PC-3 (cell line): ENCODE results near the gene KRT1. TPM values are rescaled to one million over a fixed set of nuclear protein-coding genes. Genes with fewer than 3 reads are reported as not detected.

Experiments used
- ATAC-seq: fragments of 200-7000 bp; cut with Tn5 transposase; 2 replicates; pipeline ENCODE4 v1.9.1; 2020; ENCODE audit warnings: mild to moderate bottlenecking, moderate library complexity
- BruUV-seq: library from RNA; stranded (reverse); fragments of 400-500 nt; replicated peaks from 2 replicates; lab custom pipeline; 2021; lab: Mats Ljungman, UMichigan
- CTCF ChIA-PET: fragments of 300-600 bp; sonication (Branson Sonifier 250); formaldehyde crosslinking; loops from one replicate; lab custom pipeline; 2022; ENCODE audit warnings: antibody characterized with exemption; lab: Charles Lee
- POLR2A ChIA-PET: fragments of 300-600 bp; sonication (Branson Sonifier 250); formaldehyde crosslinking; loops from one replicate; lab custom pipeline; 2022; ENCODE audit warnings: antibody characterized with exemption; ENCODE audit not compliant: unreplicated experiment; lab: Charles Lee
- DNase-seq: peaks from one replicate; pipeline ENCODE4 v3.0.0-alpha.2; 2015
- H2AFZ ChIP-seq: fragments of 300-600 bp; sonication (generic); 2 replicates; pipeline ENCODE4 v1.6.0; 2016; ENCODE audit warnings: antibody characterized with exemption, low read length
- H3F3A ChIP-seq: fragments of 300-600 bp; sonication (generic); one replicate; pipeline ENCODE4 v1.6.0; 2017; ENCODE audit warnings: antibody characterized with exemption, low read length, control low read depth, mild to moderate bottlenecking; ENCODE audit not compliant: unreplicated experiment
- H3K27ac ChIP-seq: fragments of 300-600 bp; sonication (generic); 2 replicates; pipeline ENCODE4 v1.5.1; 2016; ENCODE audit warnings: mild to moderate bottlenecking, low read length
- H3K27me3 ChIP-seq: fragments of 300-600 bp; sonication (generic); 2 replicates; pipeline ENCODE4 v1.6.1; 2016; ENCODE audit warnings: low read length, mixed read lengths
- H3K36me3 ChIP-seq: fragments of 300-600 bp; sonication (generic); 2 replicates; pipeline ENCODE4 v1.6.1; 2016; ENCODE audit warnings: low read depth, mixed run types, low read length, mixed read lengths
- H3K4me1 ChIP-seq: fragments of 300-600 bp; sonication (generic); 2 replicates; pipeline ENCODE4 v1.5.1; 2016; ENCODE audit warnings: low read length; ENCODE audit not compliant: insufficient read depth
- H3K4me2 ChIP-seq: fragments of 300-600 bp; sonication (generic); 2 replicates; pipeline ENCODE4 v1.6.0; 2016; ENCODE audit warnings: low read length
- H3K4me3 ChIP-seq: fragments of 300-600 bp; sonication (generic); 2 replicates; pipeline ENCODE4 v1.5.1; 2016; ENCODE audit warnings: mild to moderate bottlenecking, low read length, mixed read lengths
- H3K79me2 ChIP-seq: fragments of 300-600 bp; sonication (generic); 2 replicates; pipeline ENCODE4 v1.6.1; 2017; ENCODE audit warnings: low read length, mixed read lengths
- H3K9ac ChIP-seq: fragments of 300-600 bp; sonication (generic); 2 replicates; pipeline ENCODE4 v1.6.0; 2016; ENCODE audit warnings: mild to moderate bottlenecking, low read length
- H3K9me2 ChIP-seq: fragments of 300-600 bp; sonication (generic); replicated peaks from 2 replicates; pipeline ENCODE4 v1.6.1; 2016; ENCODE audit warnings: mixed run types, low read length, mixed read lengths
- H3K9me3 ChIP-seq: fragments of 300-600 bp; sonication (generic); 2 replicates; pipeline ENCODE4 v1.6.1; 2016; ENCODE audit warnings: low read length, mixed read lengths
- H4K20me1 ChIP-seq: fragments of 300-600 bp; sonication (generic); 2 replicates; pipeline ENCODE4 v1.6.1; 2016; ENCODE audit warnings: low read length, mixed read lengths
- CTCF ChIP-seq: fragments of 300-600 bp; sonication (generic); conservative IDR thresholded peaks from 2 replicates; pipeline ENCODE4 v1.5.1; 2017; ENCODE audit warnings: antibody characterized with exemption, low read depth, mild to moderate bottlenecking, low read length
- EZH2 ChIP-seq: fragments of 300-600 bp; sonication (generic); IDR thresholded peaks from one replicate; pipeline ENCODE4 v1.6.1; 2017; ENCODE audit warnings: antibody characterized with exemption, mild to moderate bottlenecking, low read length; ENCODE audit not compliant: unreplicated experiment
- EZH2phosphoT487 ChIP-seq: fragments of 300-600 bp; sonication (generic); IDR thresholded peaks from 2 replicates; pipeline ENCODE4 v1.6.1; 2018; ENCODE audit warnings: mild to moderate bottlenecking, antibody characterized with exemption, low read length, borderline replicate concordance
- intact Hi-C: fragments of 100-400 bp; cut with micrococcal nuclease; formaldehyde crosslinking; loops from 2 replicates; pipeline ENCODE4 v1.9.0; 2023
- total RNA-seq: library from RNA; depleted of rRNA; stranded (reverse); fragments of >200 nt; gene quantifications from 2 replicates; pipeline ENCODE4 v1.2.3, GENCODE V29; 2014

Gene KRT1
- total RNA-seq, 1 experiment from 2014 or later, result not detected

GRCh38 chr12:52708010-52708409 is 27.8 kb upstream of the KRT1 start:
- Histone ChIP-seq H2AFZ (no peak overlapping the region), H3K4me2 (no peak overlapping the region), H3K79me2 (no peaks in the 10 kb centered on the region), H3K27ac (no peak overlapping the region), H3K4me3 (no peak overlapping the region), H3K9me2 (no peaks in the 10 kb centered on the region), H4K20me1 (no peaks in the 10 kb centered on the region), H3F3A (no peaks in the 10 kb centered on the region), H3K27me3 (peaks cover 10% of the 10 kb centered on the region), H3K4me1 (no peaks in the 10 kb centered on the region), H3K36me3 (no peaks in the 10 kb centered on the region), H3K9me3 (no peaks in the 10 kb centered on the region), H3K9ac (no peak overlapping the region)
- ChIA-PET POLR2A (no interaction called here), CTCF (no interaction called here)
- DNase-seq (no peak), ATAC-seq (no peak)
- TF ChIP-seq EZH2 (no peak), CTCF (no peak), EZH2phosphoT487 (no peak)
- no TSS peak for BruUV-seq
- intact Hi-C loops, result no loop called here

- no peak for ATAC-seq
- peaks cover 15% of the 10 kb centered on the region for H3K27me3 ChIP-seq
Measured at GRCh38 chr12:52704464-52704863, 24.3 kb upstream of the KRT1 start.

GRCh38 chr12:52703878-52704277 is 23.7 kb upstream of the KRT1 start:
- peaks cover 17% of the 10 kb centered on the region for H3K27me3 ChIP-seq

More at GRCh38 chr12:52704464-52704863, 24.3 kb upstream of the KRT1 start:
- no peak overlapping the region for H3K4me3 ChIP-seq
- H3F3A ChIP-seq, result no peaks in the 10 kb centered on the region
- ChIA-PET POLR2A (no interaction called here), CTCF (no interaction called here)
- DNase-seq, result no peak
- no peak overlapping the region for H3K4me2 ChIP-seq
- H3K9ac ChIP-seq, result no peak overlapping the region
- no peaks in the 10 kb centered on the region for H3K36me3 ChIP-seq
- H3K9me3 ChIP-seq, result no peaks in the 10 kb centered on the region
- intact Hi-C loops, result no loop called here
- H3K27ac ChIP-seq, result no peak overlapping the region
- BruUV-seq, result no TSS peak
- no peaks in the 10 kb centered on the region for H4K20me1 ChIP-seq
- H3K4me1 ChIP-seq, result no peaks in the 10 kb centered on the region
- no peaks in the 10 kb centered on the region for H3K9me2 ChIP-seq
- H3K79me2 ChIP-seq, result no peaks in the 10 kb centered on the region
- no peak for TF ChIP-seq EZH2phosphoT487
- H2AFZ ChIP-seq, result no peak overlapping the region

GRCh38 chr12:52703424-52703823 is 23.2 kb upstream of the KRT1 start, which contains the start of gene KRT77:
Gene KRT77 (minus strand): TSS chr12:52703524. CDS start chr12:52703434, 90 bp downstream.
- TF ChIP-seq EZH2phosphoT487 (no peak), CTCF (no peak), EZH2 (no peak)
- no peaks in the 10 kb centered on the region for H3K9me2 ChIP-seq
- ATAC-seq, result no peak
- BruUV-seq, result no TSS peak
- no peak within 1 kb of the TSS for H3K9ac ChIP-seq
- no peaks in the 10 kb centered on the region for H3F3A ChIP-seq
- POLR2A ChIA-PET, result no interaction called here
- H4K20me1 ChIP-seq, result no peaks in the 10 kb centered on the region
- no peak for DNase-seq
- no peaks in the 10 kb centered on the region for H3K79me2 ChIP-seq
- H3K4me3 ChIP-seq, result no peak within 1 kb of the TSS
- no peak within 1 kb of the TSS for H3K4me2 ChIP-seq
- no peaks in the 10 kb centered on the region for H3K9me3 ChIP-seq
- H3K27ac ChIP-seq, result no peak within 1 kb of the TSS
- intact Hi-C loops, result no loop called here
- CTCF ChIA-PET, result no interaction called here
- H3K27me3 ChIP-seq, result peaks cover 19% of the 10 kb centered on the region
- H3K4me1 ChIP-seq, result no peaks in the 10 kb centered on the region
- no peaks in the 10 kb centered on the region for H3K36me3 ChIP-seq
- H2AFZ ChIP-seq, result no peak within 1 kb of the TSS

More at GRCh38 chr12:52703878-52704277, 23.7 kb upstream of the KRT1 start:
- H3K27ac ChIP-seq, result no peak overlapping the region
- ChIA-PET CTCF (no interaction called here), POLR2A (no interaction called here)
- H3K9me3 ChIP-seq, result no peaks in the 10 kb centered on the region
- no peak for DNase-seq
- TF ChIP-seq EZH2 (no peak), EZH2phosphoT487 (no peak)
- H2AFZ ChIP-seq, result no peak overlapping the region
- BruUV-seq, result no TSS peak
- no peaks in the 10 kb centered on the region for H3F3A ChIP-seq
- no peaks in the 10 kb centered on the region for H3K79me2 ChIP-seq
- H3K9ac ChIP-seq, result no peak overlapping the region
- no peaks in the 10 kb centered on the region for H3K36me3 ChIP-seq
- H3K4me1 ChIP-seq, result no peaks in the 10 kb centered on the region
- no peak for ATAC-seq
- H3K9me2 ChIP-seq, result no peaks in the 10 kb centered on the region
- no peak overlapping the region for H3K4me3 ChIP-seq
- intact Hi-C loops, result no loop called here
- no peak overlapping the region for H3K4me2 ChIP-seq
- H4K20me1 ChIP-seq, result no peaks in the 10 kb centered on the region
